SK-N-SH treated with all-trans-retinoic acid at 6 μM for 48 hours (cell line): ENCODE measurements around the gene CKM.

ENCODE experiments used
- ATAC-seq: fragments of 200-7000 bp; cut with Tn5 transposase; 3 replicates; pipeline ENCODE4 v1.9.1; 2020; ENCODE audit warnings: mild to moderate bottlenecking, moderate library complexity
- ARNTL ChIP-seq: fragments of 450-650 bp; formaldehyde crosslinking; IDR thresholded peaks from 2 replicates; pipeline ENCODE4 v1.5.0; 2020; ENCODE audit warnings: low read depth, mild to moderate bottlenecking, moderate library complexity, borderline replicate concordance
- BACH2 ChIP-seq: fragments of 250-450 bp; sonication (Bioruptor Pico); IDR thresholded peaks from 2 replicates; pipeline ENCODE4 v1.9.0; 2021; ENCODE audit warnings: mild to moderate bottlenecking, borderline replicate concordance
- CREB5 ChIP-seq: fragments of 250-450 bp; sonication (Bioruptor Pico); IDR thresholded peaks from 2 replicates; pipeline ENCODE4 v1.5.1; 2020; ENCODE audit warnings: low read depth, mild to moderate bottlenecking, moderate library complexity
- CSDC2 ChIP-seq: fragments of 250-450 bp; sonication (Bioruptor Pico); IDR thresholded peaks from 2 replicates; pipeline ENCODE4 v1.5.0; 2020; ENCODE audit warnings: mild to moderate bottlenecking, moderate library complexity
- CSRNP3 ChIP-seq: fragments of 250-450 bp; sonication (Bioruptor Pico); IDR thresholded peaks from 2 replicates; pipeline ENCODE4 v1.5.1; 2021; ENCODE audit warnings: mild to moderate bottlenecking, moderate library complexity
- ISL1 ChIP-seq: fragments of 250-450 bp; sonication (Bioruptor Pico); IDR thresholded peaks from 2 replicates; pipeline ENCODE4 v2.1.2; 2022; ENCODE audit warnings: mild to moderate bottlenecking, moderate library complexity
- OSR1 ChIP-seq: fragments of 250-450 bp; sonication (Bioruptor Pico); IDR thresholded peaks from 2 replicates; pipeline ENCODE4 v1.8.0; 2022; ENCODE audit warnings: moderate library complexity, mild to moderate bottlenecking, inconsistent platforms
- PATZ1 ChIP-seq: fragments of 250-450 bp; sonication (Bioruptor Pico); IDR thresholded peaks from 2 replicates; pipeline ENCODE4 v1.8.0; 2020; ENCODE audit warnings: mild to moderate bottlenecking, moderate library complexity, borderline replicate concordance
- PPARA ChIP-seq: fragments of 250-450 bp; sonication (Bioruptor Pico); IDR thresholded peaks from 2 replicates; pipeline ENCODE4 v1.5.0; 2020; ENCODE audit warnings: mild to moderate bottlenecking, borderline replicate concordance
- RARB ChIP-seq: fragments of 250-450 bp; sonication (Bioruptor Pico); IDR thresholded peaks from 2 replicates; pipeline ENCODE4 v1.8.0; 2021; ENCODE audit warnings: mild to moderate bottlenecking, moderate library complexity
- SNAI2 ChIP-seq: fragments of 250-450 bp; sonication (Bioruptor Pico); IDR thresholded peaks from 2 replicates; pipeline ENCODE4 v1.5.0; 2020; ENCODE audit warnings: mild to moderate bottlenecking, moderate library complexity
- TCF4 ChIP-seq: fragments of 250-450 bp; sonication (Bioruptor Pico); IDR thresholded peaks from 2 replicates; pipeline ENCODE4 v1.8.0; 2021; ENCODE audit warnings: mild to moderate bottlenecking, moderate library complexity, borderline replicate concordance
- TOX ChIP-seq: fragments of 250-450 bp; sonication (Bioruptor Pico); IDR thresholded peaks from 2 replicates; pipeline ENCODE4 v1.8.0; 2021; ENCODE audit warnings: mild to moderate bottlenecking, moderate library complexity, borderline replicate concordance
- TSHZ2 ChIP-seq: fragments of 250-450 bp; sonication (Bioruptor Pico); IDR thresholded peaks from 2 replicates; pipeline ENCODE4 v1.5.0; 2020; ENCODE audit warnings: mild to moderate bottlenecking, moderate library complexity
- ZC3H10 ChIP-seq: fragments of 250-450 bp; sonication (Bioruptor Pico); IDR thresholded peaks from 2 replicates; pipeline ENCODE4 v1.5.1; 2021; ENCODE audit warnings: mild to moderate bottlenecking, moderate library complexity
- ZFP3 ChIP-seq: fragments of 250-450 bp; sonication (Bioruptor Pico); IDR thresholded peaks from 2 replicates; pipeline ENCODE4 v1.5.0; 2020; ENCODE audit warnings: mild to moderate bottlenecking, moderate library complexity
- ZFP30 ChIP-seq: fragments of 450-650 bp; formaldehyde crosslinking; IDR thresholded peaks from 2 replicates; pipeline ENCODE4 v1.5.0; 2022; ENCODE audit warnings: mild to moderate bottlenecking, moderate library complexity
- ZNF565 ChIP-seq: fragments of 450-650 bp; formaldehyde crosslinking; conservative IDR thresholded peaks from 2 replicates; pipeline ENCODE4 v1.5.0; 2020; ENCODE audit warnings: low read depth, mild to moderate bottlenecking, moderate library complexity
- ZNF70 ChIP-seq: fragments of 450-650 bp; formaldehyde crosslinking; IDR thresholded peaks from 2 replicates; pipeline ENCODE4 v1.5.0; 2020; ENCODE audit warnings: mild to moderate bottlenecking, moderate library complexity
- ZNF8 ChIP-seq: fragments of 450-650 bp; formaldehyde crosslinking; IDR thresholded peaks from 2 replicates; pipeline ENCODE4 v1.5.0; 2020; ENCODE audit warnings: mild to moderate bottlenecking, moderate library complexity

The CKM gene

GRCh38 chr19:45321848-45322247, 827 bp downstream of the CKM start:
- TF ChIP-seq RARB (CRISPR knock-in tag) = no peak
- TF ChIP-seq CREB5 (CRISPR knock-in tag) = no peak
- no peak for TF ChIP-seq CSDC2 (CRISPR knock-in tag)
- TF ChIP-seq PPARA (CRISPR knock-in tag) = no peak
- TF ChIP-seq ZNF8 (CRISPR knock-in tag) = no peak
- TF ChIP-seq PATZ1 (CRISPR knock-in tag) = no peak
- no peak for TF ChIP-seq ARNTL
- no peak for TF ChIP-seq TSHZ2
- no peak for TF ChIP-seq CSRNP3 (CRISPR knock-in tag)
- no peak for TF ChIP-seq BACH2 (CRISPR knock-in tag)
- TF ChIP-seq OSR1 (CRISPR knock-in tag) = no peak
- TF ChIP-seq TCF4 (CRISPR knock-in tag) = no peak
- no peak for TF ChIP-seq ZNF565 (CRISPR knock-in tag)
- TF ChIP-seq ZFP30 (CRISPR knock-in tag) = no peak
- no peak for TF ChIP-seq ZFP3 (CRISPR knock-in tag)
- TF ChIP-seq TOX (CRISPR knock-in tag) = no peak
- TF ChIP-seq ISL1 (CRISPR knock-in tag) = no peak
- ATAC-seq = no peak

- no peak for ATAC-seq
- TF ChIP-seq PPARA (CRISPR knock-in tag) (no peak), ZFP3 (CRISPR knock-in tag) (no peak), SNAI2 (no peak), ZNF70 (CRISPR knock-in tag) (no peak), ZNF565 (CRISPR knock-in tag) (no peak), OSR1 (CRISPR knock-in tag) (no peak), TCF4 (CRISPR knock-in tag) (no peak)
Observed at GRCh38 chr19:45320997-45321775, 1.5 kb downstream of the CKM start.

- ATAC-seq = peak; percentile 18; the same call in 1 of the 3 replicates
- TF ChIP-seq PATZ1 (CRISPR knock-in tag) (no peak), RARB (CRISPR knock-in tag) (no peak), ISL1 (CRISPR knock-in tag) (no peak), ZC3H10 (CRISPR knock-in tag) (no peak), ARNTL (no peak), ZNF8 (CRISPR knock-in tag) (no peak)
- TF ChIP-seq, all 23 proteins: peak for 0
Observed at GRCh38 chr19:45315304-45315703, 7.4 kb downstream of the CKM start.
